HL-60/S4 treated with phorbol 12-myristate 13-acetate at 8.2 ng/mL for 4 days and 3 days (cell line): ENCODE measurements around the gene DUS2.

Experiments used
- in situ Hi-C: fragments of 300-500 bp; cut with MboI; formaldehyde crosslinking; loops from 2 replicates; pipeline ENCODE4 v1.15.0; 2022; ENCODE audit warnings: low sequenced_read_pairs

DUS2 gene

GRCh38 chr16:68022728-68023537 lies at the start of gene DUS2, which contains the start of gene DDX28:
DUS2 (plus strand) TSS chr16:68023284; CDS start chr16:68038024, 14,740 bp downstream.
DDX28 (minus strand) TSS chr16:68023232; CDS start chr16:68023202, 30 bp downstream.
- in situ Hi-C loops, result no loop called here

DNA sequence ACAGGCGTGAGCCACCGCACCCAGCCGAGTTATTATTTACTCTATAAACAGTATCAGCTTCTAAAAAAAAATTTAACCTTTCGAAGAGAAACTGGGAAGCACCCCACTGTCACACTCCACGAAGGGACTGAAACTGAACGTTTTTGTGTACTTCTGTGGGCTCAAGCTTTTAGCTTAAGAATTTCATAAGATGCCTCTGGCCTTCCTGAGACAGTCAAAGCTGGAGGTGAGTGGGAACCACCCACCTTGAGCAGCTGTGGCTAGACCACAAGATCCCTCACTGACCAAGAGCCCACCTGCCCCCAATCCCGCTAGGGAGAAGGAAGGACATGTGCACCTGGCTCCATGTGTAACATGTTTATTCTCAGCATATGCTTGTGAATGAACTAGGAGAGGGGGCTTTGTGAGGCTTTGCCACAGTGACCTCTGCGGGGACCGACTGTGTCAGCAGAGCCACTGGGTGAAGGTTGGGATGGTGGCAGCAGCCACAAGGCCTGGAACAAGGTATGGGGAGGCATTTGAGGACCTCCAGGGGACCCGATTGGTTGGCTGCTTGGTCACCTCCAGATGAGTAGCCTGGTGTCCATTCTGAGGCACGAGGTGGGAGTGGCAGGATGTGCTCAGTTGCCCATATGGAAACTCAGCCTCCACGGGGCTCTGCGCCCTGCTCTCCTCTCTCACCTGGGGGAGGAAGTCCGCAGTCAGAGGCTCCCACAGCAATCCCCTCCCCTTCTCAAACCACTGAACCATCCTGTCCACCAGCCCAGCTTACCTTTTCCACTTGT lies 47.6 kb upstream of the DUS2 start:
- in situ Hi-C loops, result no loop called here

- in situ Hi-C loops, result no loop called here
Measured at GRCh38 chr16:67976205-67976604, 46.9 kb upstream of the DUS2 start.

DNA sequence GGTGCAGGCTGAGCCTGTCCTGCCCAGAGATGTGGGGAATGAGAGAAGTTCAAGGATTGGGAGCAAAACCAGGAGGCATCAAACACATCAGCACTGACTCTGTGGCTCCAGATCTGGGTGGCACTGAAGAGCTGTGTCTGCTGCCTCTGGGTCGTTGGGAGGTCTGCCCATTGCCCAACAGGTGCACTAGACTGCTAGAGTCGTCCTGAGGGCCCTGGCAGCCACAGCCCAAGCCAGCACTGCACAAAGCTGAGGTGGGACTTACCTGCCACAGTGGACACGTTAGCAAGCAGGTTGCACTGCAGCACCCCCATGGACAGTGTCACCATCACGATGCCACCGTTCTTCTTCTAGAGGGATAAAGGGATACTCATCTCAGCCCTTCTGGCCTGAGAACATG lies 46.1 kb upstream of the DUS2 start:
- in situ Hi-C loops, result no loop called here

GRCh38 chr16:67977469-67978227 lies 45.4 kb upstream of the DUS2 start:
- in situ Hi-C loops, result no loop called here

- in situ Hi-C loops, result no loop called here
Measured at GRCh38 chr16:67979955-67980678, 43.0 kb upstream of the DUS2 start, which contains the start of gene DPEP3. DPEP3 (minus strand) TSS chr16:67980499; CDS start chr16:67980380, 119 bp downstream.

GRCh38 chr16:67982011-67982696 lies 40.9 kb upstream of the DUS2 start:
- in situ Hi-C loops, result no loop called here

- in situ Hi-C loops, result no loop called here
Measured at GRCh38 chr16:67986949-67987348, 36.1 kb upstream of the DUS2 start.

- in situ Hi-C loops, result no loop called here
Measured at GRCh38 chr16:67987460-67988160, 35.5 kb upstream of the DUS2 start.

DNA sequence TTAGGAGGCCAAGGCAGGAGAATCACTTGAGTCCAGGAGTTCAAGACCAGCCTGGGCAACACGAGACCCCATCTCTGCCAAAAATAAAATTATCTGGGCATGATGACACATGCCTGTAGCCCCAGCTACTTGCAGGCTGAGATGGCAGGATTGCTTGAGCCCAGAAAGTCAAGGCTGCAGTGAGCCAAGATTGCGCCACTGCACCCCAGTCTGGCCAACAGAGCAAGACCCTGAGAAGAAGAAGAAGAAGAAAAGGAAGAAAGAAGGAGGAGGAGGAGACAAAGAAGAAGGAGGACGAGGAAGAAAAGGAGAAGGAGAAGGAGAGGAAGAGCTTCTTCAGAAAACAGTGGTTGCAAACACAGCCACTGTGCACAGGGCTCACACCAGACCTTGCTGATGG lies 34.4 kb upstream of the DUS2 start:
- in situ Hi-C loops, result no loop called here

DNA sequence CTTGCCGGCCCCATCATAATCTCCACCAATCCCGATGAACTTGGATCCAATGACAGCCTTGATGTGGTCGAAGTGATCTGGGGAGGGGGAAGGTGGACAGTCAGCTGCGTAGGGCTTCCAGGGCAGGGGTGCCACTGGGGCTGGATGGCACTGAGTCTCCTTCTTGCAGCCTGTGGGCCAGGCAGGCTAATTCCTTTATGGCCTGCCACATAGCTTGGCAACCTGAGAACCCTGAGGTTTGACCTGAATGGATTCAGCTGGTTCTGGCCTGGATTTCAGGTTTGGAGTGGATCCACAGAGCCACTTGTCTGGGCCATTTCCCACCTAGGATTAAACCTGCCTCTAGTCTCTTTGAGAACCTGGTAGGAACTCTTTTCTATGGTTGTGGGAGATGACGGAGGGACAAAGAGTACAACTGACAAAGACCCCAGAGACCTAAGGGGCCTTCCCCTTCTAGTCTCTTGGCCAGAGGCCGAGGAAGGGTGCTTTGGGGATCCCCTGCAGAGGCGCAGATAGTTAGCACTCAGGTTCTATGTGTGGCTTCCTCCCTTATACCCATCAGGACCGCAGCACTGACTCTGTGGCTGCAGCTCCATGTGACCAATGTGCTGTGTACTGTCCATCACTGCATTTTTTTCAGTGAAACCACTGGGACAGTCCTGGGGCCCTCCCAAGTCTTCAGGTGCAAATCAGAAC lies 33.6 kb upstream of the DUS2 start:
- in situ Hi-C loops, result loop anchor here (5.0 kb wide), 1 partner anchor 48 kb away; no protein-coding TSS in a partner anchor

DNA sequence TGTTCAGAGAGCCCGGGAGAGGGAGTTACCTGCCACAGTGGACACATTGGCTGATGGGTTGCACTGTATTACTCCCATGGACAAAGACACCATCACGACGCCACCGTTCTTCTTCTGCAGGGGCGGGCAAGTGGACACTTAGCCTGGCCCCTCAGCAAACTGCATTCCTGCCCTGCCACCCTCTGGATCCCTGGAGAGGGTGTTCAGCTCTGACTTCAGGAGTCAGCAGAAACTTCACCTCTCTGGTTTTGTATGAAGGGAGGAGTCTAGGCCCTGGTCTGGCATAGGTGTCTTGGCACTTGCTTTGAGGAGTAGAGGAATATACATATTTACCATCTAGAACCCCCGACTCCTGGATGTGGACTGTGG lies 33.1 kb upstream of the DUS2 start:
- in situ Hi-C loops, result loop anchor here (5.0 kb wide), 1 partner anchor 47 kb away; no protein-coding TSS in a partner anchor

DNA sequence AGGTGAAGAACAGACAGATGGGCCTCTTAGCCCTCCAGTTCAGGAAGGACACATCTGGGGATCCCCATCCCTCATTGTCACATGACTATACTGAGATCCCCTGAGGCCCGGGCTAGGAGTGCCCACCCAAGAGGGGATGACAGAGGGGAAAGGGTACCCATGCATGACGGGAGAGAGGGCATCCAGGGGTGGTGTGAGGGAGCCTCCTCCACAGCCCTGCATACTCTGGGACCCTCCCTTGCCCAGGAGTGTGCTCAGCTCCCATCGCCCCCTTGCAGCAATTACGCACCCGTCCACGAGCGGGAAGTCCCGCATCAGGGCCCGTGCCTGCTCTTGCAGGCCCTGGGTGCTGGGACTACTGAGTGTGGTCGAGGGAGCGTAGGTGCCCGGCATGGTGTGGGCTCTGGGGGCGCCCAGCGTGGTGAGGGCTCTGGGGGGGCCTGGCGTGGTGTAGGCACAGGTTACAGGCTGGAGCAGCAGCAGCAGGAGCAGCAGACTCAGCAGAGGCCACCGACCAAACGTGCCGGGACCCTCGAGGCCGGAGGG lies 30.4 kb upstream of the DUS2 start:
- in situ Hi-C loops, result loop anchor here (5.0 kb wide), 1 partner anchor 45 kb away; no protein-coding TSS in a partner anchor

- in situ Hi-C loops, result loop anchor here (5.0 kb wide), 1 partner anchor 44 kb away; no protein-coding TSS in a partner anchor
Measured at GRCh38 chr16:67993207-67994039, 29.7 kb upstream of the DUS2 start.

DNA sequence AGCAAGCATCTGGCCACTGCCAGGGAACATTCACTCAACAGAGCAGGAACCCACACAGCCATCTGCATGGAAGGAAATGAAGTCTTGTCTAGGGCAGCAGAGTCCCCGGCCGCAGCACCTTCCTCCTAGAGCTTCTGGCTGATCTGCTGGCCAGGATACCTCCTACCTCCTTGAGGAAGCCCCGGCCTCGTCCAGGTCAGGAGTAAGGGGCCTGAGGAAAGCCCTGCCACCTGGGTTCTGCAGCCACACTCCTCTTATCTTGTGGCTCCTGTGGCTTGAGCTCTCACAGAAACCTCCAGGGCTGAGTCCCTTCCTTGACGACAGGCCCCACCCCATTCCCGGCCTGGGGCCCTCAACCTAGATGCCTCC lies 29.1 kb upstream of the DUS2 start:
- in situ Hi-C loops, result loop anchor here (5.0 kb wide), 1 partner anchor 43 kb away; no protein-coding TSS in a partner anchor

DNA sequence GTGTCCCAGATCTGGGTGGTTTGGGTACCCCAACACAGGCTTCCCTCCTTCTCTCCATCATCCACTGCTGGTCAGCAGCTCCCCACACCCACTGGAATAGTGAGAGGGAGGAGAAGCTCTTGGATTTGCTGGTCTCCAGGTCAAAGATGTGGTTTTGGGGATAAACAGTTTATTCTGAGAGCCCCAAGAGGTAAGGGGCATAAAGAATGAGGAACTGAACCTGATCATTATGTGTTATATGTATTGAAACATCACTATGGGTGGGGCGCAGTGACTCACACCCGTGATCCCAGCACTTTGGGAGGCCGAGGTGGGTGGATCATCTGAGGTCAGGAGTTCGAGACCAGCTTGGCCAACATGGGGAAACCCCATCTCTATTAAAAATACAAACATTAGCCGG lies 27.7 kb upstream of the DUS2 start:
- in situ Hi-C loops, result no loop called here

- in situ Hi-C loops, result no loop called here
Measured at GRCh38 chr16:67996666-67997065, 26.4 kb upstream of the DUS2 start.
